H1 (cell line): ENCODE data around the gene ATAD3A. TPM values are rescaled to one million over a fixed set of nuclear protein-coding genes. Genes with fewer than 3 reads are reported as not detected.

Source experiments
- BACH1 ChIP-seq: IDR thresholded peaks from 2 replicates; pipeline ENCODE4 v1.6.1; 2012; ENCODE audit warnings: low read length, improper control_type of control experiment
- CBX5 ChIP-seq: fragments of 300-800, 300-1000 bp; sonication (generic); IDR thresholded peaks from 2 replicates; pipeline ENCODE4 v1.7.1; 2016; ENCODE audit warnings: antibody characterized with exemption, low read length, low read depth
- CREB1 ChIP-seq: IDR thresholded peaks from 2 replicates; pipeline ENCODE4 v1.6.1; 2012; ENCODE audit warnings: inconsistent platforms
- FOSL1 ChIP-seq: IDR thresholded peaks from 2 replicates; pipeline ENCODE4 v1.6.1; 2011; ENCODE audit warnings: mild to moderate bottlenecking, low read depth, low read length, moderate library complexity; ENCODE audit not compliant: insufficient read depth
- GABPA ChIP-seq: IDR thresholded peaks from 2 replicates; pipeline ENCODE4 v1.6.1; 2011; ENCODE audit warnings: mild to moderate bottlenecking, low read length, moderate library complexity, borderline replicate concordance; ENCODE audit not compliant: insufficient read depth
- HDAC6 ChIP-seq: IDR thresholded peaks from one replicate; pipeline ENCODE4 v1.7.1; 2012; ENCODE audit warnings: low read depth, mild to moderate bottlenecking, inconsistent platforms, low read length, moderate library complexity
- KDM1A ChIP-seq: fragments of 200-600, 300-600 bp; sonication (generic); IDR thresholded peaks from 2 replicates; pipeline ENCODE4 v1.7.1; 2016; ENCODE audit warnings: mild to moderate bottlenecking, low read length, borderline replicate concordance
- KDM4A ChIP-seq: IDR thresholded peaks from one replicate; pipeline ENCODE4 v1.7.1; 2012; ENCODE audit warnings: low read depth, mild to moderate bottlenecking, moderate library complexity, low read length, inconsistent platforms; ENCODE audit not compliant: severe bottlenecking
- KDM5A ChIP-seq: fragments of 200-600 bp; IDR thresholded peaks from 2 replicates; pipeline ENCODE4 v1.7.1; 2012; ENCODE audit warnings: mild to moderate bottlenecking, low read length, inconsistent platforms, mixed read lengths
- NANOG ChIP-seq: IDR thresholded peaks from 2 replicates; pipeline ENCODE4 v1.6.1; 2011; ENCODE audit warnings: low read length, low read depth, mild to moderate bottlenecking, inconsistent platforms; ENCODE audit not compliant: insufficient read depth, poor library complexity, severe bottlenecking
- RAD21 ChIP-seq, 2 experiments: IDR thresholded peaks in 1 of 2; conservative IDR thresholded peaks in 1 of 2; 2 replicates each; pipeline ENCODE4 v1.6.1; 2011; ENCODE audit warnings: low read depth in 2 of 2, low read length in 2 of 2, improper control_type of control experiment in 1 of 2, inconsistent platforms in 1 of 2, mild to moderate bottlenecking in 1 of 2, moderate library complexity in 1 of 2
- RNF2 ChIP-seq: fragments of 200-900, 300-1000 bp; sonication (generic); IDR thresholded peaks from 2 replicates; pipeline ENCODE4 v1.7.1; 2016; ENCODE audit warnings: borderline replicate concordance, low read depth, mild to moderate bottlenecking, antibody characterized with exemption, low read length; ENCODE audit not compliant: poor library complexity, severe bottlenecking; ENCODE audit errors: missing control alignments
- SAP30 ChIP-seq: fragments of 300-600 bp; sonication (generic); IDR thresholded peaks from 2 replicates; pipeline ENCODE4 v1.7.1; 2012; ENCODE audit warnings: low read length, moderate library complexity, mild to moderate bottlenecking, inconsistent platforms; ENCODE audit not compliant: insufficient read depth, insufficient replicate concordance
- SIN3A ChIP-seq, 2 experiments: IDR thresholded peaks in 1 of 2; conservative IDR thresholded peaks in 1 of 2; 2 replicates each; pipeline ENCODE4 v1.6.1; 2011 to 2012; ENCODE audit warnings: low read length in 2 of 2, improper control_type of control experiment in 1 of 2, low read depth in 1 of 2, mild to moderate bottlenecking in 1 of 2
- SIRT6 ChIP-seq: IDR thresholded peaks from one replicate; pipeline ENCODE4 v1.7.1; 2012; ENCODE audit warnings: low read length, inconsistent platforms
- SUZ12 ChIP-seq: fragments of 200-600 bp; sonication (generic); IDR thresholded peaks from 2 replicates; pipeline ENCODE4 v1.6.1; 2012; ENCODE audit warnings: mild to moderate bottlenecking, inconsistent platforms, low read length, moderate library complexity, mixed read lengths
- TBP ChIP-seq: IDR thresholded peaks from 2 replicates; pipeline ENCODE4 v1.6.1; 2011; ENCODE audit warnings: low read depth, low read length, improper control_type of control experiment
- TCF12 ChIP-seq: IDR thresholded peaks from 2 replicates; pipeline ENCODE4 v1.6.1; 2011; ENCODE audit warnings: low read depth, mild to moderate bottlenecking, low read length
- TEAD4 ChIP-seq: IDR thresholded peaks from 2 replicates; pipeline ENCODE4 v1.6.1; 2012; ENCODE audit warnings: low read depth, low read length, inconsistent platforms, mixed read lengths
- polyA plus RNA-seq, 7 experiments: library from polyadenylated mRNA; depleted of rRNA in 3 of 7; stranded (reverse) in 5 of 7; unstranded in 2 of 7; fragments of >200 nt in 5 of 7; fragments of 200-250 nt in 2 of 7; gene quantifications; 1 replicate in 5 of 7; 2 replicates in 1 of 7; 4 replicates in 1 of 7; pipeline versions ENCODE4 v1.2.1 to v1.2.3, GENCODE V29; 2011 to 2013; ENCODE audit warnings: missing spikeins in 2 of 7, mixed read lengths in 2 of 7
- total RNA-seq: library from RNA; stranded (reverse); fragmentation: NEBNext Ultra II Directional; extraction: Animal tissue kit (Norgen Biotek cat#: 25700); gene quantifications from 2 replicates; pipeline ENCODE4 v1.2.1, GENCODE V29; 2021
- TF ChIP-seq, protein P1 (sequence below): IDR thresholded peaks from 2 replicates; pipeline ENCODE4 v1.6.1; 2012; ENCODE audit warnings: low read length, inconsistent platforms

ATAD3A gene
- total and polyA plus RNA-seq, 2 of the 8 experiments (the other 6 are each of a cell fraction or from before 2014, with no cell fraction given): 28.3 to 64.7 TPM

DNA sequence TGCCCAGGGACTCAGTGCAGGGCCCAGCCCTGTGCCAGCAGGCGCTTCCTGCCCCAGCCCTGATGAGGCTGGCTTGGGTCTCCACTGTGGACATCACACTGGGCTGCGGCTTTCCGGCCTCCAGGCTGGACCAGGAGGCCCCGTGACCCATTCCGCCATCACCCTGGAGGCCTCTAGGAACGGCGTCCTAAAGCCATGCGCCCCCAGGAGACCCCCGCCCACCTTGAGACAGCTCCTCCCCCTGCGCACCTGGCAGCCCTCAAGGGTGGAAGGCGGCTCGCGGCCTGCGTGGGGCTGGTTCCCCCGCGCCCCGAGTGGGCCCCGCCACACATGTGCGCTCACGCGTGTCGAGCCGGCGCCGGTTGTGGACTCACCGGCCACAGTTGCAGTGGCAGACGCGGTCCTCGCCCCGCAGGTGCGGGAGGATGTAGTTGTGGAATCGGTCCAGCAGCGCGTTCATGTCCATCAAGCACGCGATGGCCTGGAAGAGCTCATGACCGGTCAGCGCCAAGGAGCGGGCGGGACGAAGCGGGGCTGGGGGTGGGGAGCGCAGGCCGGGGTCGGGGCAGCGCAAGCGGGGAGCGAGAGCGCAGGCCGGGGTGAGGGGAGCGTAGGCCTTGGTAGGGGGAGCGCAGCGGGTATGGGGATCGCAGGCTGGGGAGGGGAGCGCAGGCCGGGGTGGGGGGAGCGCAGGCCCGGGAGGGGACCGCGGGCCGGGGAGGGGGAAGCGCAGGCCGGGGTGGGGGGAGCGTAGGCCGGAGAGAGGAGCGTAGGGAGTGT is 27.5 kb downstream of the ATAD3A start (continued):
- TF ChIP-seq, protein P1, sequence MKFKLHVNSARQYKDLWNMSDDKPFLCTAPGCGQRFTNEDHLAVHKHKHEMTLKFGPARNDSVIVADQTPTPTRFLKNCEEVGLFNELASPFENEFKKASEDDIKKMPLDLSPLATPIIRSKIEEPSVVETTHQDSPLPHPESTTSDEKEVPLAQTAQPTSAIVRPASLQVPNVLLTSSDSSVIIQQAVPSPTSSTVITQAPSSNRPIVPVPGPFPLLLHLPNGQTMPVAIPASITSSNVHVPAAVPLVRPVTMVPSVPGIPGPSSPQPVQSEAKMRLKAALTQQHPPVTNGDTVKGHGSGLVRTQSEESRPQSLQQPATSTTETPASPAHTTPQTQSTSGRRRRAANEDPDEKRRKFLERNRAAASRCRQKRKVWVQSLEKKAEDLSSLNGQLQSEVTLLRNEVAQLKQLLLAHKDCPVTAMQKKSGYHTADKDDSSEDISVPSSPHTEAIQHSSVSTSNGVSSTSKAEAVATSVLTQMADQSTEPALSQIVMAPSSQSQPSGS: no peak
- no peak for TF ChIP-seq TEAD4
- TF ChIP-seq FOSL1: no peak
- no peak for TF ChIP-seq HDAC6
- TF ChIP-seq BACH1: peak; percentile 49
- no peak for TF ChIP-seq CBX5
- TF ChIP-seq KDM4A: peak; percentile 46
- peak in 1 of 2 experiments; percentile 22; a peak in 1 of 4 replicates for TF ChIP-seq SIN3A (conservative IDR thresholded peaks at IDR 0.05 in 1 of 2, IDR thresholded peaks at IDR 0.05 in 1 of 2; ENCODE audit: low read depth in 1 of 2, low read length in 2 of 2)
- TF ChIP-seq SUZ12: no peak
- TF ChIP-seq TCF12: no peak
- TF ChIP-seq RNF2: no peak
- TF ChIP-seq RAD21 (IDR thresholded peaks at IDR 0.05 in 1 of 2, conservative IDR thresholded peaks at IDR 0.05 in 1 of 2; ENCODE audit: low read depth in 2 of 2, low read length in 2 of 2): no peak
- TF ChIP-seq KDM5A: no peak
- TF ChIP-seq SAP30: no peak
- TF ChIP-seq CREB1: peak; percentile 21; the same call in 1 of the 2 replicates
- TF ChIP-seq SIRT6: no peak
- no peak for TF ChIP-seq KDM1A
- no peak for TF ChIP-seq NANOG
- TF ChIP-seq TBP: no peak
- no peak for TF ChIP-seq GABPA
